Type B pancreatic cell (in vitro differentiated cells): ENCODE results near the gene MOB2. TPM values are rescaled to one million over a fixed set of nuclear protein-coding genes. Genes with fewer than 3 reads are reported as not detected.
A peak's percentile ranks its signal among the peaks of the same experiment; 100 is the strongest.

Experiments used
- DNase-seq: peaks from one replicate; pipeline ENCODE4 v3.0.0; 2021; ENCODE audit warnings: mixed read lengths; ENCODE audit not compliant: unreplicated experiment; ENCODE audit errors: extremely low spot score
- H3K27ac Mint-ChIP-seq: 2 replicates; pipeline ENCODE4 v1.8.0; 2021; ENCODE audit warnings: mild to moderate bottlenecking, mixed read lengths
- H3K27me3 Mint-ChIP-seq: 2 replicates; pipeline ENCODE4 v1.8.0; 2021; ENCODE audit warnings: mixed read lengths
- H3K36me3 Mint-ChIP-seq: 2 replicates; pipeline ENCODE4 v1.8.0; 2021; ENCODE audit warnings: mixed read lengths
- H3K4me1 Mint-ChIP-seq: one replicate; pipeline ENCODE4 v1.8.0; 2021; ENCODE audit warnings: mixed read lengths; ENCODE audit not compliant: unreplicated experiment
- H3K4me3 Mint-ChIP-seq: 2 replicates; pipeline ENCODE4 v1.8.0; 2021; ENCODE audit warnings: mild to moderate bottlenecking, mixed read lengths
- H3K9me3 Mint-ChIP-seq: 2 replicates; pipeline ENCODE4 v1.8.0; 2021; ENCODE audit warnings: mixed read lengths
- total RNA-seq: library from RNA; stranded (reverse); gene quantifications from 2 replicates; pipeline ENCODE4 v1.2.1, GENCODE V29; 2021; ENCODE audit warnings: low replicate concordance
- TF ChIP-seq, protein P1 (sequence below): fragments of 200-600 bp; sonication (generic); conservative IDR thresholded peaks from 2 replicates; pipeline ENCODE4 v1.5.0; 2021; ENCODE audit warnings: antibody characterized with exemption, mild to moderate bottlenecking

MOB2 gene
- total RNA-seq, 1 donor from 2014 or later, result 39.6 TPM

DNA sequence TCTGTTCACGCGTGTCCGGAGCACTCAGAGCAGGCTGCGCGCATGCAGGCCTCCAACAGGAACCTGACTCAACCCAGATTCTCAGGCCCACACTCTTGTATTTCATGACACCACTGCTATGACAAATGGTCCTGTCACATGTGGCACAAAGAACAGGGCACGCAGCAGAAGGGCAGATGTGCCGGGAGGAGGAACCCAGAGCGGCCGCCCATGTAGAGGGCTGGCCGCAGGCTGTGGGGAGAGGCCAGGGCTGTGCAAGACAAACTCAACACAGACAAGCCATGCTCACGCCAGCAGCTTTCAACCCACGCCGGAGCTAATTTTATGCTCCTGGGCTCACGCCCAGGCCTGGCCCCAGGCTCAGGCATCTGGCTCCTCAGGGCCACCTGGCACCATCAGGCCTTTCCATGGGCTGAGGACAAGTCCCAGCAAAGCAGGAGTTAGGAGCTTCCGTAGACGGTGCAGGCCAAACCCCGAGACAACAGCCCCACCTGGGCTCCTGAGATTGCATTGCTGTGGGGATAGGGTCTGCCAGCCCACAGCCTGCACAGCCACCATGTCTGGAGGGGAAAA lies 45.5 kb upstream of the MOB2 start:
- Mint-ChIP-seq H3K36me3 (no peaks in the 10 kb centered on the region), H3K4me3 (peak overlapping the region; percentile 41), H3K9me3 (no peaks in the 10 kb centered on the region), H3K27me3 (no peaks in the 10 kb centered on the region), H3K27ac (peak overlapping the region; percentile 96), H3K4me1 (peaks cover 24% of the 10 kb centered on the region)
- TF ChIP-seq, protein P1, sequence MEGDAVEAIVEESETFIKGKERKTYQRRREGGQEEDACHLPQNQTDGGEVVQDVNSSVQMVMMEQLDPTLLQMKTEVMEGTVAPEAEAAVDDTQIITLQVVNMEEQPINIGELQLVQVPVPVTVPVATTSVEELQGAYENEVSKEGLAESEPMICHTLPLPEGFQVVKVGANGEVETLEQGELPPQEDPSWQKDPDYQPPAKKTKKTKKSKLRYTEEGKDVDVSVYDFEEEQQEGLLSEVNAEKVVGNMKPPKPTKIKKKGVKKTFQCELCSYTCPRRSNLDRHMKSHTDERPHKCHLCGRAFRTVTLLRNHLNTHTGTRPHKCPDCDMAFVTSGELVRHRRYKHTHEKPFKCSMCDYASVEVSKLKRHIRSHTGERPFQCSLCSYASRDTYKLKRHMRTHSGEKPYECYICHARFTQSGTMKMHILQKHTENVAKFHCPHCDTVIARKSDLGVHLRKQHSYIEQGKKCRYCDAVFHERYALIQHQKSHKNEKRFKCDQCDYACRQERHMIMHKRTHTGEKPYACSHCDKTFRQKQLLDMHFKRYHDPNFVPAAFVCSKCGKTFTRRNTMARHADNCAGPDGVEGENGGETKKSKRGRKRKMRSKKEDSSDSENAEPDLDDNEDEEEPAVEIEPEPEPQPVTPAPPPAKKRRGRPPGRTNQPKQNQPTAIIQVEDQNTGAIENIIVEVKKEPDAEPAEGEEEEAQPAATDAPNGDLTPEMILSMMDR, result no peak
- DNase-seq, result no peak

GRCh38 chr11:1531449-1532013 lies 45.0 kb upstream of the MOB2 start:
- DNase-seq, result no peak
- no peaks in the 10 kb centered on the region for H3K36me3 Mint-ChIP-seq
- peak overlapping the region; percentile 82 for H3K4me3 Mint-ChIP-seq
- no peaks in the 10 kb centered on the region for H3K9me3 Mint-ChIP-seq
- no peaks in the 10 kb centered on the region for H3K27me3 Mint-ChIP-seq
- H3K4me1 Mint-ChIP-seq, result peaks cover 24% of the 10 kb centered on the region
- H3K27ac Mint-ChIP-seq, result peak overlapping the region; percentile 96
- TF ChIP-seq, protein P1, result no peak

- H3K36me3 Mint-ChIP-seq, result no peaks in the 10 kb centered on the region
- peak overlapping the region; percentile 96 for H3K27ac Mint-ChIP-seq
- H3K27me3 Mint-ChIP-seq, result no peaks in the 10 kb centered on the region
- DNase-seq, result no peak
- H3K4me3 Mint-ChIP-seq, result peak overlapping the region; percentile 82
- H3K4me1 Mint-ChIP-seq, result peaks cover 24% of the 10 kb centered on the region
- TF ChIP-seq, protein P1, result no peak
- no peaks in the 10 kb centered on the region for H3K9me3 Mint-ChIP-seq
Observed at GRCh38 chr11:1530686-1531448, 44.3 kb upstream of the MOB2 start.

- no peaks in the 10 kb centered on the region for H3K36me3 Mint-ChIP-seq
- H3K4me3 Mint-ChIP-seq, result no peak overlapping the region
- H3K4me1 Mint-ChIP-seq, result peaks cover 19% of the 10 kb centered on the region
- no peaks in the 10 kb centered on the region for H3K9me3 Mint-ChIP-seq
- H3K27ac Mint-ChIP-seq, result no peak overlapping the region
- no peak for DNase-seq
- TF ChIP-seq, protein P1, result no peak
- H3K27me3 Mint-ChIP-seq, result no peaks in the 10 kb centered on the region
Observed at GRCh38 chr11:1529774-1530173, 43.2 kb upstream of the MOB2 start.

DNA sequence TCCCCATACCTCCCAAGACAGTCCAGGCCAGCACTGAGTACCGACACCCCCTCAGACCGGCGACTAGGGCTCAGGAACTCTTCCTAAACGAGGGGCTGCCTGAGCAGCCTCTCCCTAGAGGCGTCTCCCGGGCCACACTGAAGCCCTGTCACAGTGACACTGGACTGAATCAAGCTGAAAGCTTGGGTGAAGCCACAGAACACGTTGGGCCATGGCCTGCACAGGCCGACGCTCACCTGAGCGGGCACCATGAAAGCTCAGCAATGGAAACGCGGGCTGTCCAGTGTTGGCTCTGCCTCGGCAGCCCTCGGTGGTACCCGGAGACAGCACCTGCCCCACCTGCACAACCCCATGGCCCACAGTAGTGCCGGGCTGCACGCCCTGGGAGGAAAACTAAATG lies 42.7 kb upstream of the MOB2 start:
- peaks cover 16% of the 10 kb centered on the region for H3K4me1 Mint-ChIP-seq

More for the DNA sequence above, 42.7 kb upstream of the MOB2 start:
- Mint-ChIP-seq H3K27ac (no peak overlapping the region), H3K27me3 (no peaks in the 10 kb centered on the region), H3K9me3 (no peaks in the 10 kb centered on the region), H3K36me3 (no peaks in the 10 kb centered on the region), H3K4me3 (no peak overlapping the region)
- DNase-seq, result no peak
- TF ChIP-seq, protein P1, result no peak
